Bone marrow (tissue), 2 donors: ENCODE measurements around the gene SPSB2.

Experiments used
- DNase-seq, 2 donors: peaks; one replicate each; lab custom pipeline; 2025; lab: John Stamatoyannopoulos, UW

The SPSB2 gene

GRCh38 chr12:6832125-6832524 lies 41.0 kb downstream of the SPSB2 start:
- no peak for DNase-seq

GRCh38 chr12:6831450-6831995 lies 41.6 kb downstream of the SPSB2 start:
- no peak for DNase-seq

- DNase-seq = no peak
Observed at GRCh38 chr12:6830999-6831398, 42.1 kb downstream of the SPSB2 start.

GRCh38 chr12:6830286-6830890 lies 42.7 kb downstream of the SPSB2 start:
- DNase-seq = no peak

GRCh38 chr12:6829536-6830220 lies 43.4 kb downstream of the SPSB2 start:
- DNase-seq = no peak

GRCh38 chr12:6828781-6829535 lies 44.1 kb downstream of the SPSB2 start:
- no peak for DNase-seq

GRCh38 chr12:6827982-6828780 lies 44.9 kb downstream of the SPSB2 start, which contains the start of gene P3H3:
Gene P3H3, plus strand, starts transcription at chr12:6828407. Its CDS starts 34 bp downstream, at chr12:6828441.
- no peak for DNase-seq

- peak in 1 of 2 donors; percentile 14 for DNase-seq
Observed at GRCh38 chr12:6827437-6827911, 45.6 kb downstream of the SPSB2 start.

GRCh38 chr12:6826734-6827436 lies 46.2 kb downstream of the SPSB2 start:
- DNase-seq = no peak

- DNase-seq = no peak
Observed at GRCh38 chr12:6826125-6826733, 46.9 kb downstream of the SPSB2 start.

- peak; percentile 57 to 65 for DNase-seq
Observed at GRCh38 chr12:6825398-6826124, 47.5 kb downstream of the SPSB2 start.

GRCh38 chr12:6824901-6825381 lies 48.2 kb downstream of the SPSB2 start:
- no peak for DNase-seq

- no peak for DNase-seq
Observed at GRCh38 chr12:6824085-6824775, 48.9 kb downstream of the SPSB2 start.

- no peak for DNase-seq
Observed at GRCh38 chr12:6823182-6824084, 49.7 kb downstream of the SPSB2 start.

GRCh38 chr12:6822426-6823135 lies 50.5 kb downstream of the SPSB2 start:
- no peak for DNase-seq

- peak in 1 of 2 donors; percentile 53 for DNase-seq
Observed at GRCh38 chr12:6821591-6822425, 51.3 kb downstream of the SPSB2 start, which contains the start of gene GPR162. Gene GPR162, plus strand, starts transcription at chr12:6821821. Its CDS starts 2,078 bp downstream, at chr12:6823899.
